K562 (cell line): Measurements from ENCODE around the gene S100A4. TPM values are rescaled to one million over a fixed set of nuclear protein-coding genes. Genes with fewer than 3 reads are reported as not detected.

Experiments used
- BACH1 ChIP-seq: fragments of 200-800 bp; sonication (Bioruptor generic); IDR thresholded peaks from 2 replicates; pipeline ENCODE4 v1.6.1; 2016; ENCODE audit warnings: missing genetic modification characterization, missing compliant biosample characterization
- BRD9 ChIP-seq: fragments of 450-650 bp; IDR thresholded peaks from 2 replicates; pipeline ENCODE4 v1.6.1; 2018; ENCODE audit warnings: low read depth; ENCODE audit not compliant: partially characterized antibody
- CC2D1A ChIP-seq: fragments of 450-650 bp; IDR thresholded peaks from 2 replicates; pipeline ENCODE4 v1.6.1; 2017; ENCODE audit warnings: mild to moderate bottlenecking
- CHD4 ChIP-seq: fragments of 200-600 bp; sonication (generic); IDR thresholded peaks from 3 replicates; pipeline ENCODE4 v1.6.1; 2012; ENCODE audit warnings: low read depth, mild to moderate bottlenecking, mixed read lengths, low read length, inconsistent platforms; ENCODE audit not compliant: insufficient read depth, insufficient replicate concordance, poor library complexity, severe bottlenecking
- EGR1 ChIP-seq: fragments of 450-650 bp; conservative IDR thresholded peaks from 2 replicates; pipeline ENCODE4 v1.6.1; 2017; ENCODE audit warnings: mild to moderate bottlenecking
- ELF1 ChIP-seq: fragments of 200-800 bp; sonication (Bioruptor generic); IDR thresholded peaks from 2 replicates; pipeline ENCODE4 v1.6.1; 2016; ENCODE audit warnings: missing genetic modification characterization, missing compliant biosample characterization
- ELF2 ChIP-seq: fragments of 250-450 bp; sonication (Bioruptor Pico); IDR thresholded peaks from 2 replicates; pipeline ENCODE4 v1.5.0; 2021; ENCODE audit warnings: mild to moderate bottlenecking
- GATA2 ChIP-seq: sonication (generic); formaldehyde crosslinking; IDR thresholded peaks from 2 replicates; pipeline ENCODE4 v1.4.0; 2020; ENCODE audit warnings: mild to moderate bottlenecking, missing genetic modification reagents
- KHSRP ChIP-seq: fragments of 450-650 bp; IDR thresholded peaks from 2 replicates; pipeline ENCODE4 v1.6.1; 2017
- NCOA2 ChIP-seq, 2 experiments: fragments of 450-650 bp; IDR thresholded peaks; 2 replicates each; pipeline ENCODE4 v1.6.1; 2018; ENCODE audit warnings: mild to moderate bottlenecking in 2 of 2, moderate library complexity in 1 of 2; ENCODE audit not compliant: partially characterized antibody in 2 of 2
- NUFIP1 ChIP-seq: fragments of 450-650 bp; IDR thresholded peaks from 2 replicates; pipeline ENCODE4 v1.6.1; 2018; ENCODE audit not compliant: partially characterized antibody
- PPARD ChIP-seq: fragments of 250-450 bp; sonication (Bioruptor Pico); IDR thresholded peaks from 2 replicates; pipeline ENCODE4 v1.8.0; 2022; ENCODE audit warnings: inconsistent platforms, mild to moderate bottlenecking, moderate library complexity
- PRPF4 ChIP-seq: fragments of 200-400 bp; formaldehyde crosslinking; IDR thresholded peaks from one replicate; pipeline ENCODE4 v1.6.1; 2017; ENCODE audit warnings: low read length, low read depth, mild to moderate bottlenecking; ENCODE audit not compliant: insufficient read depth, poor library complexity, severe bottlenecking
- RFX5 ChIP-seq: IDR thresholded peaks from 2 replicates; pipeline ENCODE4 v1.6.1; 2011; ENCODE audit warnings: low read depth, mild to moderate bottlenecking, improper control_type of control experiment, low read length
- SIRT6 ChIP-seq: IDR thresholded peaks from one replicate; pipeline ENCODE4 v1.6.1; 2012; ENCODE audit warnings: low read depth, mild to moderate bottlenecking, control low read depth, inconsistent platforms, low read length, moderate library complexity
- SNIP1 ChIP-seq: fragments of 450-650 bp; IDR thresholded peaks from 2 replicates; pipeline ENCODE4 v1.7.1; 2017; ENCODE audit warnings: low read depth, mild to moderate bottlenecking
- SRSF7 ChIP-seq: fragments of 200-400 bp; formaldehyde crosslinking; optimal IDR thresholded peaks from 2 replicates; pipeline ENCODE3; 2017; ENCODE audit warnings: mild to moderate bottlenecking, low read depth, low read length
- TAF15 ChIP-seq: fragments of 200-400 bp; formaldehyde crosslinking; IDR thresholded peaks from 2 replicates; pipeline ENCODE4 v1.6.1; 2017; ENCODE audit warnings: mild to moderate bottlenecking, low read depth, low read length, moderate library complexity
- ZNF408 ChIP-seq: fragments of 250-450 bp; sonication (Bioruptor Pico); IDR thresholded peaks from 2 replicates; pipeline ENCODE4 v1.4.0; 2020; ENCODE audit warnings: low read depth, mild to moderate bottlenecking, moderate library complexity
- ZNF778 ChIP-seq: fragments of 450-650 bp; formaldehyde crosslinking; IDR thresholded peaks from 2 replicates; pipeline ENCODE4 v1.4.0; 2020; ENCODE audit warnings: mild to moderate bottlenecking, moderate library complexity
- polyA plus RNA-seq, 8 experiments: library from polyadenylated mRNA; depleted of rRNA in 4 of 8; stranded (reverse) in 5 of 8; unstranded in 3 of 8; fragments of >200 nt; fragmentation: Nextera tagmentation in 2 of 8; fragmentation: Illumina TruSeq in 1 of 8; extraction: Ambion mirVana in 2 of 8; extraction: Trizol in 1 of 8; gene quantifications; 2 replicates each; pipeline versions ENCODE4 v1.2.1 to v1.2.3, GENCODE V29; 2011 to 2014; ENCODE audit warnings: inconsistent platforms in 1 of 8, missing spikeins in 1 of 8
- total RNA-seq, 7 experiments: library from RNA; depleted of rRNA in 6 of 7; stranded (reverse); fragments of >200 nt in 6 of 7; fragmentation: Illumina TruSeq in 2 of 7; extraction: Trizol in 2 of 7; gene quantifications; 2 replicates each; pipeline versions ENCODE4 v1.2.1 to v1.2.3, GENCODE V29; 2011 to 2021; ENCODE audit warnings: low replicate concordance in 1 of 7
- TF ChIP-seq, protein P1 (sequence below): sonication (generic); formaldehyde crosslinking; IDR thresholded peaks from 2 replicates; pipeline ENCODE4 v1.8.1; 2023; ENCODE audit warnings: mild to moderate bottlenecking, missing genetic modification reagents
- TF ChIP-seq, protein P2 (sequence below): fragments of 450-650 bp; IDR thresholded peaks from 2 replicates; pipeline ENCODE4 v1.6.1; 2017; ENCODE audit warnings: mild to moderate bottlenecking, moderate library complexity
- TF ChIP-seq, protein P3 (sequence below): sonication (generic); formaldehyde crosslinking; IDR thresholded peaks from 2 replicates; pipeline ENCODE4 v1.8.0; 2022; ENCODE audit warnings: mild to moderate bottlenecking, missing genetic modification reagents
- TF ChIP-seq, protein P4 (sequence below): fragments of 450-650 bp; IDR thresholded peaks from 2 replicates; pipeline ENCODE4 v1.6.1; 2016; ENCODE audit warnings: borderline replicate concordance
- TF ChIP-seq, protein P5 (sequence below): fragments of 250-450 bp; sonication (Bioruptor Pico); IDR thresholded peaks from 2 replicates; pipeline ENCODE4 v1.8.0; 2022; ENCODE audit warnings: inconsistent platforms, mild to moderate bottlenecking, moderate library complexity, borderline replicate concordance

Gene S100A4
- total and polyA plus RNA-seq, 9 of the 15 experiments (the other 6 are each of a cell fraction or from before 2014, with no cell fraction given) = 3.7 to 20.1 (median 11.2) TPM

DNA sequence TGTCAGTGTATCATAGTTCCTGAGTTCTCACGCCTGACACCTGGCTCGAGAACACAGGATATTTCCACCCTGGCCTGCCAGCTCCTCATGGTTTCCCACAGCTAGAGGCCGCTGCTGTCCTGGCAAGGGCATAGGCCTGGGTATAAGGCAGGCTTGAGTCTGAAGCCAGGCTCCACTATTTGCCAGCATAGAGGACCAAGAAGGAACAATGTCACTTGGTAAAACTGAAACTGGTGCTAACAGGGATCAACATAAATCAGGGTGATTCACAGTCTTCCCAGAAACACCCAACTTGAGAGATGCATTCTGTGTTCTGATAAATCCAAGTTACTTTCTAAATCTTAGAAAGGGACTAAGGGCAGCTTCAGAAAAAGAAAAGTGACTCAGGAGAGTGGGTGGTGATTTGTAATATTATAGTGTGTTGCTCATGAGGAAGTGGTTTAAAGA is 27.0 kb upstream of the S100A4 start (continued):
- TF ChIP-seq, protein P1, sequence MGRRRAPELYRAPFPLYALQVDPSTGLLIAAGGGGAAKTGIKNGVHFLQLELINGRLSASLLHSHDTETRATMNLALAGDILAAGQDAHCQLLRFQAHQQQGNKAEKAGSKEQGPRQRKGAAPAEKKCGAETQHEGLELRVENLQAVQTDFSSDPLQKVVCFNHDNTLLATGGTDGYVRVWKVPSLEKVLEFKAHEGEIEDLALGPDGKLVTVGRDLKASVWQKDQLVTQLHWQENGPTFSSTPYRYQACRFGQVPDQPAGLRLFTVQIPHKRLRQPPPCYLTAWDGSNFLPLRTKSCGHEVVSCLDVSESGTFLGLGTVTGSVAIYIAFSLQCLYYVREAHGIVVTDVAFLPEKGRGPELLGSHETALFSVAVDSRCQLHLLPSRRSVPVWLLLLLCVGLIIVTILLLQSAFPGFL = no peak
- no peak for TF ChIP-seq ZNF408
- no peak for TF ChIP-seq TAF15
- no peak for TF ChIP-seq GATA2 (CRISPR knock-in tag)
- no peak for TF ChIP-seq BRD9
- TF ChIP-seq, protein P2, sequence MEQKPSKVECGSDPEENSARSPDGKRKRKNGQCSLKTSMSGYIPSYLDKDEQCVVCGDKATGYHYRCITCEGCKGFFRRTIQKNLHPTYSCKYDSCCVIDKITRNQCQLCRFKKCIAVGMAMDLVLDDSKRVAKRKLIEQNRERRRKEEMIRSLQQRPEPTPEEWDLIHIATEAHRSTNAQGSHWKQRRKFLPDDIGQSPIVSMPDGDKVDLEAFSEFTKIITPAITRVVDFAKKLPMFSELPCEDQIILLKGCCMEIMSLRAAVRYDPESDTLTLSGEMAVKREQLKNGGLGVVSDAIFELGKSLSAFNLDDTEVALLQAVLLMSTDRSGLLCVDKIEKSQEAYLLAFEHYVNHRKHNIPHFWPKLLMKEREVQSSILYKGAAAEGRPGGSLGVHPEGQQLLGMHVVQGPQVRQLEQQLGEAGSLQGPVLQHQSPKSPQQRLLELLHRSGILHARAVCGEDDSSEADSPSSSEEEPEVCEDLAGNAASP = no peak
- TF ChIP-seq BACH1 (tag) = no peak
- TF ChIP-seq, protein P3, sequence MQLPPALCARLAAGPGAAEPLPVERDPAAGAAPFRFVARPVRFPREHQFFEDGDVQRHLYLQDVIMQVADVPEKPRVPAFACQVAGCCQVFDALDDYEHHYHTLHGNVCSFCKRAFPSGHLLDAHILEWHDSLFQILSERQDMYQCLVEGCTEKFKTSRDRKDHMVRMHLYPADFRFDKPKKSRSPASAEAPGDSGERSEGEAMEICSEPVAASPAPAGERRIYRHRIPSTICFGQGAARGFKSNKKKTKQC (CRISPR knock-in tag) = no peak
- TF ChIP-seq PRPF4 = no peak
- no peak for TF ChIP-seq SNIP1
- no peak for TF ChIP-seq ELF1 (tag)
- TF ChIP-seq KHSRP = no peak
- TF ChIP-seq SRSF7 = no peak
- TF ChIP-seq PPARD (CRISPR knock-in tag) = no peak
- TF ChIP-seq ELF2 (CRISPR knock-in tag) = no peak
- TF ChIP-seq NUFIP1 = no peak
- no peak for TF ChIP-seq CHD4
- no peak for TF ChIP-seq ZNF778 (CRISPR knock-in tag)
- peak; percentile 62 for TF ChIP-seq EGR1
- TF ChIP-seq, protein P4, sequence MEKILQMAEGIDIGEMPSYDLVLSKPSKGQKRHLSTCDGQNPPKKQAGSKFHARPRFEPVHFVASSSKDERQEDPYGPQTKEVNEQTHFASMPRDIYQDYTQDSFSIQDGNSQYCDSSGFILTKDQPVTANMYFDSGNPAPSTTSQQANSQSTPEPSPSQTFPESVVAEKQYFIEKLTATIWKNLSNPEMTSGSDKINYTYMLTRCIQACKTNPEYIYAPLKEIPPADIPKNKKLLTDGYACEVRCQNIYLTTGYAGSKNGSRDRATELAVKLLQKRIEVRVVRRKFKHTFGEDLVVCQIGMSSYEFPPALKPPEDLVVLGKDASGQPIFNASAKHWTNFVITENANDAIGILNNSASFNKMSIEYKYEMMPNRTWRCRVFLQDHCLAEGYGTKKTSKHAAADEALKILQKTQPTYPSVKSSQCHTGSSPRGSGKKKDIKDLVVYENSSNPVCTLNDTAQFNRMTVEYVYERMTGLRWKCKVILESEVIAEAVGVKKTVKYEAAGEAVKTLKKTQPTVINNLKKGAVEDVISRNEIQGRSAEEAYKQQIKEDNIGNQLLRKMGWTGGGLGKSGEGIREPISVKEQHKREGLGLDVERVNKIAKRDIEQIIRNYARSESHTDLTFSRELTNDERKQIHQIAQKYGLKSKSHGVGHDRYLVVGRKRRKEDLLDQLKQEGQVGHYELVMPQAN = no peak
- TF ChIP-seq RFX5 = no peak
- no peak for TF ChIP-seq CC2D1A
- no peak for TF ChIP-seq SIRT6
- no peak for TF ChIP-seq NCOA2 (IDR thresholded peaks at IDR 0.05; ENCODE audit: partially characterized antibody in 2 of 2)
- TF ChIP-seq, protein P5, sequence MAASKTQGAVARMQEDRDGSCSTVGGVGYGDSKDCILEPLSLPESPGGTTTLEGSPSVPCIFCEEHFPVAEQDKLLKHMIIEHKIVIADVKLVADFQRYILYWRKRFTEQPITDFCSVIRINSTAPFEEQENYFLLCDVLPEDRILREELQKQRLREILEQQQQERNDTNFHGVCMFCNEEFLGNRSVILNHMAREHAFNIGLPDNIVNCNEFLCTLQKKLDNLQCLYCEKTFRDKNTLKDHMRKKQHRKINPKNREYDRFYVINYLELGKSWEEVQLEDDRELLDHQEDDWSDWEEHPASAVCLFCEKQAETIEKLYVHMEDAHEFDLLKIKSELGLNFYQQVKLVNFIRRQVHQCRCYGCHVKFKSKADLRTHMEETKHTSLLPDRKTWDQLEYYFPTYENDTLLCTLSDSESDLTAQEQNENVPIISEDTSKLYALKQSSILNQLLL (CRISPR knock-in tag) = no peak
